ENCODE data around the gene S100A14.
"Not testable (repeated sequence)": the region's sequence is repeated elsewhere in the genome, so short reads cannot be mapped to it uniquely, and the experiment has no call there.

Gene S100A14

DNA sequence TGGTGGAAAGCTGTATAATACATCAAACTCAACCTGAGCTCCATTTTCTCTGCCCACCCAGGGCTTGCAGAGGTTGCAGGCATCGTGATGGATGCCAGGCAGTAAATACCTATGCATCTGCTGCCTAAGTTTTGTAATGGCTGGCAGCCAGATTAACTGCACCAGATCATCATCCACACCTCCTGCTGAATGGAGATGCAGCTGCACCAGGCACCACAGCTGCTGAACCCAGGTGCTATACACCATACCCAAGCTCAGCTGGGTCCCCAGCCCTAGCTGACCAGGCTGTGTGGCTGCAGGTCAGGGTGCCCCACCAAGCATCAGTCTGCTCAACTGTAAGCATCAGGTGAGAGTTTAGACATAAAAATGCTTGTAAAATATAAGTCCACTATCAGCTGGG is 35.6 kb upstream of the S100A14 start:
- no peak overlapping the region for H3K9ac ChIP-seq
- no peak for TF ChIP-seq Cebpa-rat (IDR thresholded peaks at IDR 0.05)

DNA sequence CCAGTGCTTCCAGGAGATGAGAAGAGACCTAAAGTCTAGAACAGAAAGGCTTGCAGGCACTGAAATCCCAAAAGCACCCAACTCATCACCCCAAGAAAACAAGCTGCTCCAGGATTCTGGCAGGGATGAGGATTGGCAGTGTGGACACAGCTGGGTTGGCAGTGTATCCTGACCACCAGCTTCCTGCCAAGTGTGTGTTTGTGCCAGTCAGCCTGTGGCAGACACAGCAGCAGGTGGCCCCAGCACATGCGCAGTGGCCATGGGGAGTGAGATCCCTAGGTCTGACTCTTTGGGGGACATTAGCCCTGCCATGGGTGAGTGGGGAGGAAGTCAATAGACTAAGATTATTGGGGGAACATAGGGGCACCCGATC is 33.7 kb upstream of the S100A14 start:
- H3K27me3 ChIP-seq = no peaks in the 10 kb centered on the region
- peaks cover 22% of the 10 kb centered on the region; the same call in 1 of the 2 replicates for H4K20me1 ChIP-seq
- H3K4me2 ChIP-seq = no peak overlapping the region
- H3K4me1 ChIP-seq = peaks cover 31% of the 10 kb centered on the region
- H3K27ac ChIP-seq = 0 out of 2 replicates have a peak overlapping the region, but pooled peaks have one; percentile 35
- H3K9ac ChIP-seq = no peak overlapping the region
- no peak overlapping the region for H3K4me3 ChIP-seq
- H3K9me3 ChIP-seq = no peaks in the 10 kb centered on the region
- peaks cover 27% of the 10 kb centered on the region for H3K36me3 ChIP-seq
- no peak for TF ChIP-seq Cebpa-rat (IDR thresholded peaks at IDR 0.05)

More for the DNA sequence above, 35.6 kb upstream of the S100A14 start:
- H3K36me3 ChIP-seq = peaks cover 8% of the 10 kb centered on the region
- no peak overlapping the region for H3K27ac ChIP-seq
- H4K20me1 ChIP-seq = 0 out of 2 replicates have a peak, but pooled peaks cover 3% of the 10 kb centered on the region
- no peaks in the 10 kb centered on the region for H3K27me3 ChIP-seq
- H3K4me1 ChIP-seq = peaks cover 24% of the 10 kb centered on the region
- H3K9me3 ChIP-seq = no peaks in the 10 kb centered on the region
- no peak overlapping the region for H3K4me3 ChIP-seq
- no peak overlapping the region for H3K4me2 ChIP-seq

DNA sequence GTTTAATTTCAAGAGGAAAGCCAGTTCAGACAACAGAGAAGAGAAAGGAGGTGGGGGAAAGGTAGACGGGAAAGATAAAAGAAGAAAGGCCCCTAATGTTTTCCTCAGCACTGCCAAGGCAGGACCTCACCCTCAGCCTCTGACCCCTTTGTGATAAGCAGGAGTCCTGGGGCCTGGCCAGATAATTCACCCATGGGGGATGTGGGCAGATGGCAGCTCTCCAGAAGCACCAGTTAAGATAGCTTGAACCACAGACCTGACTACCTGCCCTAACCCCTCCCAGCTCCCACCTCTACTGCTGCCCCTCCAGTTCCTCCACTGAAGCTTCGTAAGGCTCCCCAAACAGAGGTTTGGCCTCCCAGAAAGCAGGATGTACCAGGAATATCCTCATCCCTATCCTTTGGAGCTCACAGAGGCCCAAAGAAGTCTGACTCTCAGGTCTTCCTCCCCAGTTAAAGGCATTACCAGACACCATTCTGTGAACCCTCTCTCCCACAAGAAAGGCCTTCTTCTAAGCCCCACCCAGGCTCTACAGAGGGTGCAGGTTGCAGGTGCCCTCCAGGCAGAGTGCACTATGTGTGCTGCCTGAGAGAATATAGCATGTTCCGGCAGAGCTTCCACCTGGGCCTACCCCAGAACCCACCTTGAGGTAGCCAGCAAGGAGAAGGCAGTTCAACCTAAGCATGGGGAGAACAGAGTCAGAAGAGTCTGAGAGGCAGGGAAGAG is 33.2 kb upstream of the S100A14 start:
- Histone ChIP-seq H3K36me3 (peaks cover 32% of the 10 kb centered on the region), H3K27ac (peak overlapping the region; percentile 35), H3K4me2 (no peak overlapping the region), H3K4me3 (no peak overlapping the region), H3K9ac (no peak overlapping the region), H4K20me1 (peaks cover 27% of the 10 kb centered on the region; the same call in 1 of the 2 replicates), H3K9me3 (no peaks in the 10 kb centered on the region), H3K4me1 (peaks cover 31% of the 10 kb centered on the region), H3K27me3 (no peaks in the 10 kb centered on the region)
- no peak for TF ChIP-seq Cebpa-rat (IDR thresholded peaks at IDR 0.05)

- H3K9me3 ChIP-seq = no peaks in the 10 kb centered on the region
- TF ChIP-seq Cebpa-rat (IDR thresholded peaks at IDR 0.05) = no peak
- no peak overlapping the region for H3K9ac ChIP-seq
- no peaks in the 10 kb centered on the region for H3K27me3 ChIP-seq
- H3K36me3 ChIP-seq = peaks cover 44% of the 10 kb centered on the region
- no peak overlapping the region for H3K27ac ChIP-seq
- no peak overlapping the region for H3K4me3 ChIP-seq
- peaks cover 39% of the 10 kb centered on the region for H4K20me1 ChIP-seq
- H3K4me2 ChIP-seq = no peak overlapping the region
- peaks cover 39% of the 10 kb centered on the region for H3K4me1 ChIP-seq
Observed at GRCh38 chr1:153648000-153648643, 32.0 kb upstream of the S100A14 start.

GRCh38 chr1:153647346-153647714 is 31.2 kb upstream of the S100A14 start:
- Histone ChIP-seq H3K36me3 (peaks cover 52% of the 10 kb centered on the region), H3K27ac (no peak overlapping the region), H4K20me1 (peaks cover 47% of the 10 kb centered on the region), H3K27me3 (no peaks in the 10 kb centered on the region), H3K4me3 (no peak overlapping the region), H3K4me1 (peaks cover 41% of the 10 kb centered on the region), H3K4me2 (no peak overlapping the region), H3K9ac (no peak overlapping the region), H3K9me3 (no peaks in the 10 kb centered on the region)
- no peak for TF ChIP-seq Cebpa-rat (IDR thresholded peaks at IDR 0.05)

DNA sequence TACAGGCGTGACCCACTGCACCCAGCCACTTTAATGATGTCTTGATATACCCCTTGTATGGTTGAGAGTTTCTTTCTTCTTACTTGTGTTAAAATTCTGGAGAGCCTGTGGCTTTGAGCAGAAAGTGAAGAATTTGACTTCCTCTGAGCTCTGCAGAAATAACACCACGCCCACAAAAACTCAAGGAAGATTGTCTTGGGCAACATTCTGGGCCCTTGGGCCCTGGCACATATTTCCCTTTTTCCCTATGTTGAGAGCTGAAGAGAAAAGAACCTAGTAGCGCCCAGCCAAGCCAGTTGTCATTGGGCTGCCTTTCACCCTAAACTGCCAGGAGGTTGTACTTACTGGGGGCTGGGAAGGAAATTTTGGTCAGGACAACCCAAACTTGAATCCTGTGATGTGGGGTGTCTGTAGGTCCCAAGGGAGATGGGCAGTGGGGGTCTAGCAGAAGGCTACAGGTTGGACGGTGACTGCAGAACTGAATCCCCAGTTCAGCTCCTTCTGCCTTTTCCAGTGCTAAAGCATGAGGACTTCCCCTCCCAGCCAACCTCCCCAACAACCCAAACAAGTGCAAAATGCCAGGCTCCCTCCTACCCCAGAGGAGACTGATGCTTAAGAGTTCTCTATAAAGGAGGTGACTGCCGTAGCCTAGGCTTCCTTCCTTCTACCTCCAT is 30.7 kb upstream of the S100A14 start:
- Histone ChIP-seq H3K27me3 (no peaks in the 10 kb centered on the region), H3K4me3 (no peak overlapping the region), H3K4me2 (no peak overlapping the region; the same call in 1 of the 2 replicates), H3K9ac (no peak overlapping the region), H3K36me3 (peaks cover 57% of the 10 kb centered on the region), H3K9me3 (no peaks in the 10 kb centered on the region), H4K20me1 (peaks cover 52% of the 10 kb centered on the region), H3K4me1 (peaks cover 41% of the 10 kb centered on the region), H3K27ac (no peak overlapping the region)
- TF ChIP-seq Cebpa-rat (IDR thresholded peaks at IDR 0.05) = no peak

DNA sequence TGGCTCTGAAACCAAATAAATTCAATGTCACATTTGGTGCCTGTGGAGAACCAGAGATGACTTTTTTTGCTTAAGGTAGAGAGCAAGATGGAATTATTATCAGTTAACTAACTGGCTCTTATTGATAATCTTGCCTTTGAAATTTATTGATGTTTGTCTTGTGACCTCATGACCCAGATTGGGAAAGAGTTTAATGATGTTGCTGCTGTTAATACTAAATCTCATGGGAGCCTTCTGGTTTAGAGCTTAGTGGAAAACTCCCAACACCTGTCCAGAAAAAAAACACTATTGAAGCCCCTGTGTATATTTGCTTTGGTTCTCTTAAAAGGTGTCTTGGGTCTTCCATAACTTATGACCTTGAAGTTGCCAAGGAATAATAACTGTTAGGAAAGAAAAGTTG is 27.7 kb upstream of the S100A14 start:
- peaks cover 87% of the 10 kb centered on the region for H3K36me3 ChIP-seq

GRCh38 chr1:153643100-153643499 is 27.0 kb upstream of the S100A14 start:
- Histone ChIP-seq H3K27me3 (no peaks in the 10 kb centered on the region), H3K4me3 (no peak overlapping the region), H3K36me3 (peaks cover 94% of the 10 kb centered on the region), H3K9me3 (no peaks in the 10 kb centered on the region), H3K27ac (no peak overlapping the region), H3K4me2 (no peak overlapping the region), H3K9ac (no peak overlapping the region), H4K20me1 (peaks cover 73% of the 10 kb centered on the region), H3K4me1 (peaks cover 27% of the 10 kb centered on the region)
- TF ChIP-seq Cebpa-rat (IDR thresholded peaks at IDR 0.05) = no peak

More for the DNA sequence above, 27.7 kb upstream of the S100A14 start:
- peaks cover 71% of the 10 kb centered on the region for H4K20me1 ChIP-seq
- TF ChIP-seq Cebpa-rat (IDR thresholded peaks at IDR 0.05) = no peak
- H3K9ac ChIP-seq = no peak overlapping the region
- peaks cover 30% of the 10 kb centered on the region for H3K4me1 ChIP-seq
- H3K9me3 ChIP-seq = no peaks in the 10 kb centered on the region
- H3K27ac ChIP-seq = no peak overlapping the region
- H3K27me3 ChIP-seq = no peaks in the 10 kb centered on the region
- H3K4me2 ChIP-seq = no peak overlapping the region
- H3K4me3 ChIP-seq = no peak overlapping the region

GRCh38 chr1:153642161-153642560 is 26.0 kb upstream of the S100A14 start:
- no peaks in the 10 kb centered on the region for H3K9me3 ChIP-seq
- peaks cover 100% of the 10 kb centered on the region for H3K36me3 ChIP-seq
- no peak overlapping the region for H3K4me3 ChIP-seq
- no peak overlapping the region for H3K9ac ChIP-seq
- no peak overlapping the region for H3K4me2 ChIP-seq
- H3K27me3 ChIP-seq = no peaks in the 10 kb centered on the region
- H3K4me1 ChIP-seq = peaks cover 26% of the 10 kb centered on the region
- H3K27ac ChIP-seq = no peak overlapping the region
- peaks cover 81% of the 10 kb centered on the region for H4K20me1 ChIP-seq
- TF ChIP-seq Cebpa-rat (IDR thresholded peaks at IDR 0.05) = no peak

DNA sequence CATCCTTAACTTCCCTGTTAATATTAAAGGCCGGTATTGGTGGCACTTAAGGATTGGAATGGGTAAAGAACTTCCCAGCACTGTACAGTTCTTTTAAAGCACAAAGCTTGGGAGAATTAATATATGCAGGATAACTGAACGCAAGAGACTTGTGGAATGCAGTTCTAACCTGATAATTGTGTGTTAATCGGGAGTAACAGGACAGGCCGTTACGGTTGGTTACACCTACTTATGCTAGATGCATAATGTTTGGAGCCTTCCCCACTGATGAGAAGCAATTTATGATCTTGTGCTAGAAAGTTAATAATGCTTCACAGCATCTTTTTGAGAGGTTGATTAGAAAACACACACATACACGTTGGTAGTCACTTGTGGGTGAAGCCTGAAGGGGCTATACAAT is 24.7 kb upstream of the S100A14 start:
- Histone ChIP-seq H3K9ac (no peak overlapping the region), H3K9me3 (no peaks in the 10 kb centered on the region), H3K27ac (no peak overlapping the region), H3K36me3 (peaks cover 100% of the 10 kb centered on the region), H3K4me1 (peaks cover 29% of the 10 kb centered on the region), H3K4me2 (no peak overlapping the region), H4K20me1 (peaks cover 73% of the 10 kb centered on the region), H3K4me3 (no peak overlapping the region), H3K27me3 (no peaks in the 10 kb centered on the region)
- no peak for TF ChIP-seq Cebpa-rat (IDR thresholded peaks at IDR 0.05)

- peaks cover 35% of the 10 kb centered on the region for H3K4me1 ChIP-seq
- H3K9ac ChIP-seq, H3K4me3 ChIP-seq, H3K27ac ChIP-seq, H3K27me3 ChIP-seq, H3K9me3 ChIP-seq, H3K4me2 ChIP-seq: not testable (repeated sequence)
- peaks cover 73% of the 10 kb centered on the region for H4K20me1 ChIP-seq
- peaks cover 100% of the 10 kb centered on the region for H3K36me3 ChIP-seq
Observed at GRCh38 chr1:153640213-153640612, 24.1 kb upstream of the S100A14 start.
